ENCODE results near the gene ZC3H12D.

Gene ZC3H12D

GRCh38 chr6:149419696-149420404 is 65.0 kb downstream of the ZC3H12D start:
- no peak for TF ChIP-seq CTCF (IDR thresholded peaks at IDR 0.05; ENCODE audit: low read depth, low read length)
- H3K4me3 ChIP-seq (ENCODE audit: low read depth, low read length): no peak overlapping the region

GRCh38 chr6:149414821-149415220 is 70.0 kb downstream of the ZC3H12D start:
- TF ChIP-seq CTCF (IDR thresholded peaks at IDR 0.05; ENCODE audit: low read depth, low read length): no peak
- H3K4me3 ChIP-seq (ENCODE audit: low read depth, low read length): no peak overlapping the region

- TF ChIP-seq CTCF (IDR thresholded peaks at IDR 0.05; ENCODE audit: low read depth, low read length): no peak
- no peak overlapping the region for H3K4me3 ChIP-seq (ENCODE audit: low read depth, low read length)
Observed at GRCh38 chr6:149414009-149414408, 70.8 kb downstream of the ZC3H12D start.

- no peak overlapping the region for H3K4me3 ChIP-seq (ENCODE audit: low read depth, low read length)
- no peak for TF ChIP-seq CTCF (IDR thresholded peaks at IDR 0.05; ENCODE audit: low read depth, low read length)
Observed at GRCh38 chr6:149410557-149410956, 74.3 kb downstream of the ZC3H12D start.

GRCh38 chr6:149409617-149410016 is 75.2 kb downstream of the ZC3H12D start:
- H3K4me3 ChIP-seq (ENCODE audit: low read depth, low read length): no peak overlapping the region
- no peak for TF ChIP-seq CTCF (IDR thresholded peaks at IDR 0.05; ENCODE audit: low read depth, low read length)

GRCh38 chr6:149405823-149406765 is 78.7 kb downstream of the ZC3H12D start:
- no peak overlapping the region for H3K4me3 ChIP-seq (ENCODE audit: low read depth, low read length)
- TF ChIP-seq CTCF (IDR thresholded peaks at IDR 0.05; ENCODE audit: low read depth, low read length): no peak

GRCh38 chr6:149403534-149403933 is 81.3 kb downstream of the ZC3H12D start:
- TF ChIP-seq CTCF (IDR thresholded peaks at IDR 0.05; ENCODE audit: low read depth, low read length): no peak
- no peak overlapping the region for H3K4me3 ChIP-seq (ENCODE audit: low read depth, low read length)
